Upper lobe of left lung (tissue), 4 donors: Measurements from ENCODE around the gene PDIA6.
"Not testable (repeated sequence)": the region's sequence is repeated elsewhere in the genome, so short reads cannot be mapped to it uniquely, and the experiment has no call there.

Source experiments
- POLR2A ChIP-seq, 4 donors: fragments of 450-650 bp; IDR thresholded peaks; one replicate each; pipeline ENCODE4 v1.5.1; 2016 to 2017; ENCODE audit warnings: antibody characterized with exemption in 4 of 4, mild to moderate bottlenecking in 2 of 4
- POLR2AphosphoS5 ChIP-seq, 2 donors: sonication (generic); formaldehyde crosslinking; IDR thresholded peaks; one replicate each; pipeline ENCODE4 v1.5.1; 2017; ENCODE audit warnings: antibody characterized with exemption in 2 of 2
- TF ChIP-seq, protein P1 (sequence below), 6 experiments: fragments of 450-650 bp in 4 of 6; fragments of 200-600 bp in 2 of 6; sonication (generic) in 2 of 6; IDR thresholded peaks; one replicate each; pipeline ENCODE4 v1.5.1; 2016 to 2019; ENCODE audit warnings: antibody characterized with exemption in 6 of 6

DNA sequence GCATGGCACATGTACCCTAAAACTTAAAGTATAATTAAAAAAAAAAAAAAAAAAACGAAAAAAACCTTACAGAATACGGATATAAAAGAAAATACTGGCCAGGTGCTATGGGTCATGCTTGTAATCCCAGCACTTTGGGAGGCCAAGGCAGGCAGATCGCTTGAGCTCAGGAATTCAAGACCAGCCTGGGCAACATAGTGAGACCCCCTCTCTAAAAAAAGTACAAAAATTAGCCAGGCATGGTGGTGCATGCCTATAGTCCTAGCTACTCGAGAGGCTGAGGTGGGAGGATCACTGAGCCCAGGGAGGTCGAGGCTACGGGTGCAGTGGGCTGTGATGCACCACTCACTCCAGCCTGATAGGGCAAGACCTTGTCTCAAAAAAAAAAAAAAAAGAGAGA lies 6.6 kb downstream of the PDIA6 start:
- TF ChIP-seq, protein P1, sequence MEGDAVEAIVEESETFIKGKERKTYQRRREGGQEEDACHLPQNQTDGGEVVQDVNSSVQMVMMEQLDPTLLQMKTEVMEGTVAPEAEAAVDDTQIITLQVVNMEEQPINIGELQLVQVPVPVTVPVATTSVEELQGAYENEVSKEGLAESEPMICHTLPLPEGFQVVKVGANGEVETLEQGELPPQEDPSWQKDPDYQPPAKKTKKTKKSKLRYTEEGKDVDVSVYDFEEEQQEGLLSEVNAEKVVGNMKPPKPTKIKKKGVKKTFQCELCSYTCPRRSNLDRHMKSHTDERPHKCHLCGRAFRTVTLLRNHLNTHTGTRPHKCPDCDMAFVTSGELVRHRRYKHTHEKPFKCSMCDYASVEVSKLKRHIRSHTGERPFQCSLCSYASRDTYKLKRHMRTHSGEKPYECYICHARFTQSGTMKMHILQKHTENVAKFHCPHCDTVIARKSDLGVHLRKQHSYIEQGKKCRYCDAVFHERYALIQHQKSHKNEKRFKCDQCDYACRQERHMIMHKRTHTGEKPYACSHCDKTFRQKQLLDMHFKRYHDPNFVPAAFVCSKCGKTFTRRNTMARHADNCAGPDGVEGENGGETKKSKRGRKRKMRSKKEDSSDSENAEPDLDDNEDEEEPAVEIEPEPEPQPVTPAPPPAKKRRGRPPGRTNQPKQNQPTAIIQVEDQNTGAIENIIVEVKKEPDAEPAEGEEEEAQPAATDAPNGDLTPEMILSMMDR (IDR thresholded peaks at IDR 0.05), result not testable (repeated sequence)
- not testable (repeated sequence) for TF ChIP-seq POLR2AphosphoS5, POLR2A (IDR thresholded peaks at IDR 0.05)
